Caco-2 (cell line): ENCODE results near the gene RNASET2. TPM values are rescaled to one million over a fixed set of nuclear protein-coding genes. Genes with fewer than 3 reads are reported as not detected.

Source experiments
- BruUV-seq: library from RNA; stranded (reverse); fragments of 400-500 nt; replicated peaks from 2 replicates; lab custom pipeline; 2021; lab: Mats Ljungman, UMichigan
- CTCF ChIA-PET: fragments of 300-600 bp; sonication (Branson Sonifier 250); formaldehyde crosslinking; loops from one replicate; lab custom pipeline; 2022; ENCODE audit warnings: antibody characterized with exemption; lab: Charles Lee
- POLR2A ChIA-PET: fragments of 300-600 bp; sonication (Branson Sonifier 250); formaldehyde crosslinking; loops from one replicate; lab custom pipeline; 2022; ENCODE audit warnings: antibody characterized with exemption; lab: Charles Lee
- DNase-seq, 2 experiments: peaks; one replicate each; pipeline versions ENCODE4 v3.0.0 to v3.0.0-alpha.2; 2020 to 2022
- H3K27me3 ChIP-seq: replicated peaks from 2 replicates; pipeline ENCODE4 v1.6.0; 2011; ENCODE audit warnings: low read length; ENCODE audit not compliant: control insufficient read depth, insufficient read depth
- H3K36me3 ChIP-seq: 2 replicates; pipeline ENCODE4 v1.5.1; 2011; ENCODE audit warnings: low read length; ENCODE audit not compliant: control insufficient read depth, insufficient read depth
- H3K4me1 ChIP-seq: fragments of 250-450 bp; sonication (Bioruptor Pico); 2 replicates; pipeline ENCODE4 v1.5.1; 2020; ENCODE audit warnings: mild to moderate bottlenecking
- H3K4me3 ChIP-seq: 2 replicates; pipeline ENCODE4 v1.5.1; 2011; ENCODE audit warnings: low read depth, mild to moderate bottlenecking, control low read depth, low read length
- H3K9me3 ChIP-seq: fragments of 250-450 bp; sonication (Bioruptor Pico); 2 replicates; pipeline ENCODE4 v1.5.1; 2020; ENCODE audit warnings: mild to moderate bottlenecking, moderate library complexity
- H3K27ac Mint-ChIP-seq: one replicate; pipeline ENCODE4 v1.8.0; 2022; ENCODE audit warnings: mixed read lengths; ENCODE audit not compliant: unreplicated experiment
- H3K27me3 Mint-ChIP-seq: one replicate; pipeline ENCODE4 v1.8.0; 2022; ENCODE audit warnings: mixed read lengths; ENCODE audit not compliant: insufficient read depth, unreplicated experiment
- H3K36me3 Mint-ChIP-seq: one replicate; pipeline ENCODE4 v1.8.0; 2022; ENCODE audit warnings: mild to moderate bottlenecking, mixed read lengths; ENCODE audit not compliant: insufficient read depth, unreplicated experiment
- H3K4me1 Mint-ChIP-seq: one replicate; pipeline ENCODE4 v1.8.0; 2022; ENCODE audit warnings: low read depth, mixed read lengths; ENCODE audit not compliant: unreplicated experiment
- H3K4me3 Mint-ChIP-seq: one replicate; pipeline ENCODE4 v1.8.0; 2022; ENCODE audit warnings: mild to moderate bottlenecking, moderate library complexity, mixed read lengths; ENCODE audit not compliant: unreplicated experiment
- H3K9me3 Mint-ChIP-seq: one replicate; pipeline ENCODE4 v1.8.0; 2022; ENCODE audit warnings: mixed read lengths; ENCODE audit not compliant: unreplicated experiment
- intact Hi-C: fragments of 100-400 bp; cut with micrococcal nuclease; formaldehyde crosslinking; loops from one replicate; pipeline ENCODE4 v1.10.0; 2022; ENCODE audit not compliant: unreplicated experiment
- total RNA-seq: library from RNA; stranded (reverse); gene quantifications from 2 replicates; pipeline ENCODE4 v1.2.3, GENCODE V29; 2022
- TF ChIP-seq, protein P1 (sequence below), 2 experiments: fragments of 200-600 bp in 1 of 2; IDR thresholded peaks; 1 replicate in 1 of 2; 2 replicates in 1 of 2; pipeline versions ENCODE4 v1.5.1 to v1.8.0; 2011 to 2022; ENCODE audit warnings: antibody characterized with exemption in 1 of 2, control low read depth in 1 of 2, inconsistent platforms in 1 of 2, low read depth in 1 of 2, low read length in 1 of 2, mild to moderate bottlenecking in 1 of 2, moderate library complexity in 1 of 2; ENCODE audit not compliant: insufficient read depth in 1 of 2, severe bottlenecking in 1 of 2, unreplicated experiment in 1 of 2

The RNASET2 gene
- total RNA-seq, 1 experiment from 2014 or later = 59.1 TPM

- CTCF ChIA-PET = interaction anchor here (0.7 kb wide), 2 partner anchors 94 to 142 kb away, joined by 4 to 5 read pairs; no protein-coding TSS in a partner anchor
- H3K36me3 Mint-ChIP-seq = peaks cover 22% of the 10 kb centered on the region
Observed at GRCh38 chr6:166954118-166954713, 2.1 kb downstream of the RNASET2 start.

DNA sequence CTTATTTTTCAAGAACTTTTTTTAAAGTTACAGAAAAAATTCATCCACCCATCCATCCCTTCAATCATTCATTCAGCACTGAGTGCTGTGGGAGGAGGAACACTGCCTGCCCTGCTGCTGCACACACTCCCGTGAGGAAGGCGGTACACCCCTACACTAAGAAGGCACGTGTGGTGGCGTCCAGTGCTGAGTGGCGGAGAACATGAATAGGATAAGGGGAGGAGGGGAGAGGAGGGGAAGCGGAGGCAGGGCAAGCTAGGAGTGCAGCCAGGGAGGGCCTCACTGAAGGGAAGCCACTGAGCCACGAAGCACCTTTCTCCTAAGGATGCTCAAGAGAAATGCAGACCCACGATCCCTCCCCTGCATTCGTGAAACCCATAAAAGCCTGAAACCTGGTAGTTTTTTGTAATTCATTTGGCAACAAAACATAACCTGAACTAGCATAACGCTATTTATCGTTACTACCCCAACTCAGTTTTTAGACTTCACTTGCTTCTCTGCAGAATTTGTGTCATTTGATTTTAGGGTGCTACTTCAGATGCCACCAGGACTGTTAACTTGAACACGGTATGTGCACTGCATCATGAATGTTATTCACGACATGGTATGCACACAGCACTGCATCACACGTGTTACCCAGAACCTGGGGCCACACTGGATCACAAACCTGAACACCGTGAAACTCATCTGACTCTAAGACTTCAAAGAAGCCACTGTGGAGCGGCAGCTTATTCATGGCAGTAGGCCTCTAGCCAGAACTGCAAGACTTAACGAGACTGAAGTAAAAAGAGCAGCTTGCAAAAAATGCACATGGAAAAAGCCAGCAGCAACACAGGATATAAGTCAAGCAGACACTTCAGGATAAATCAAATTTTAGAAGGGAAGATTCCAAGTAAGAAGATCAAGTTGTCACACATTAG is 3.5 kb downstream of the RNASET2 start:
- H3K4me1 ChIP-seq = peaks cover 18% of the 10 kb centered on the region
- H3K9me3 ChIP-seq = no peaks in the 10 kb centered on the region
- TF ChIP-seq, protein P1, sequence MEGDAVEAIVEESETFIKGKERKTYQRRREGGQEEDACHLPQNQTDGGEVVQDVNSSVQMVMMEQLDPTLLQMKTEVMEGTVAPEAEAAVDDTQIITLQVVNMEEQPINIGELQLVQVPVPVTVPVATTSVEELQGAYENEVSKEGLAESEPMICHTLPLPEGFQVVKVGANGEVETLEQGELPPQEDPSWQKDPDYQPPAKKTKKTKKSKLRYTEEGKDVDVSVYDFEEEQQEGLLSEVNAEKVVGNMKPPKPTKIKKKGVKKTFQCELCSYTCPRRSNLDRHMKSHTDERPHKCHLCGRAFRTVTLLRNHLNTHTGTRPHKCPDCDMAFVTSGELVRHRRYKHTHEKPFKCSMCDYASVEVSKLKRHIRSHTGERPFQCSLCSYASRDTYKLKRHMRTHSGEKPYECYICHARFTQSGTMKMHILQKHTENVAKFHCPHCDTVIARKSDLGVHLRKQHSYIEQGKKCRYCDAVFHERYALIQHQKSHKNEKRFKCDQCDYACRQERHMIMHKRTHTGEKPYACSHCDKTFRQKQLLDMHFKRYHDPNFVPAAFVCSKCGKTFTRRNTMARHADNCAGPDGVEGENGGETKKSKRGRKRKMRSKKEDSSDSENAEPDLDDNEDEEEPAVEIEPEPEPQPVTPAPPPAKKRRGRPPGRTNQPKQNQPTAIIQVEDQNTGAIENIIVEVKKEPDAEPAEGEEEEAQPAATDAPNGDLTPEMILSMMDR (IDR thresholded peaks at IDR 0.05; ENCODE audit: insufficient read depth in 1 of 2, low read depth in 1 of 2, low read length in 1 of 2, severe bottlenecking in 1 of 2, unreplicated experiment in 1 of 2) = no peak
- peaks cover 14% of the 10 kb centered on the region for H3K4me1 Mint-ChIP-seq
- H3K4me3 ChIP-seq = no peak overlapping the region
- DNase-seq = no peak
- ChIA-PET CTCF (interaction anchor here (0.6 to 1.7 kb wide), 3 partner anchors 23 to 538 kb away, joined by 3 to 9 read pairs (median 4); no protein-coding TSS in a partner anchor), POLR2A (no interaction called here)
- no peaks in the 10 kb centered on the region for H3K27me3 ChIP-seq
- H3K9me3 Mint-ChIP-seq = no peaks in the 10 kb centered on the region
- no peak overlapping the region for H3K4me3 Mint-ChIP-seq
- no peaks in the 10 kb centered on the region for H3K27me3 Mint-ChIP-seq
- no peak overlapping the region for H3K27ac Mint-ChIP-seq
- no TSS peak for BruUV-seq
- H3K36me3 ChIP-seq = no peaks in the 10 kb centered on the region
- intact Hi-C loops = no loop called here
- peaks cover 22% of the 10 kb centered on the region for H3K36me3 Mint-ChIP-seq

More at GRCh38 chr6:166954118-166954713, 2.1 kb downstream of the RNASET2 start:
- no peak overlapping the region for H3K4me3 ChIP-seq
- peaks cover 23% of the 10 kb centered on the region for H3K4me1 Mint-ChIP-seq
- H3K27me3 ChIP-seq = no peaks in the 10 kb centered on the region
- peaks cover 22% of the 10 kb centered on the region for H3K4me1 ChIP-seq
- POLR2A ChIA-PET = no interaction called here
- intact Hi-C loops = no loop called here
- TF ChIP-seq, protein P1 (IDR thresholded peaks at IDR 0.05; ENCODE audit: insufficient read depth in 1 of 2, low read depth in 1 of 2, low read length in 1 of 2, severe bottlenecking in 1 of 2, unreplicated experiment in 1 of 2) = no peak
- no TSS peak for BruUV-seq
- no peak for DNase-seq
- H3K36me3 ChIP-seq = no peaks in the 10 kb centered on the region
- no peak overlapping the region for H3K4me3 Mint-ChIP-seq
- H3K27me3 Mint-ChIP-seq = no peaks in the 10 kb centered on the region
- no peak overlapping the region for H3K27ac Mint-ChIP-seq
- no peaks in the 10 kb centered on the region for H3K9me3 Mint-ChIP-seq
- no peaks in the 10 kb centered on the region for H3K9me3 ChIP-seq

GRCh38 chr6:166952121-166952520 is 4.2 kb downstream of the RNASET2 start:
- no peaks in the 10 kb centered on the region for H3K36me3 ChIP-seq
- no peaks in the 10 kb centered on the region for H3K9me3 ChIP-seq
- POLR2A ChIA-PET = no interaction called here
- Mint-ChIP-seq H3K4me3 (no peak overlapping the region), H3K27ac (no peak overlapping the region), H3K4me1 (peaks cover 14% of the 10 kb centered on the region), H3K9me3 (no peaks in the 10 kb centered on the region), H3K27me3 (no peaks in the 10 kb centered on the region), H3K36me3 (peaks cover 16% of the 10 kb centered on the region)
- BruUV-seq = no TSS peak
- no peak for DNase-seq
- H3K27me3 ChIP-seq = no peaks in the 10 kb centered on the region
- intact Hi-C loops = no loop called here
- TF ChIP-seq, protein P1 (IDR thresholded peaks at IDR 0.05; ENCODE audit: insufficient read depth in 1 of 2, low read depth in 1 of 2, low read length in 1 of 2, severe bottlenecking in 1 of 2, unreplicated experiment in 1 of 2) = no peak
- CTCF ChIA-PET = interaction anchor here (1.7 kb wide), 1 partner anchor 177 kb away, joined by 9 read pairs; no protein-coding TSS in a partner anchor
- H3K4me1 ChIP-seq = peaks cover 11% of the 10 kb centered on the region
- no peak overlapping the region for H3K4me3 ChIP-seq
